ENCODE measurements around the gene ZNF77. TPM values are rescaled to one million over a fixed set of nuclear protein-coding genes. Genes with fewer than 3 reads are reported as not detected.

Gene ZNF77
- total RNA-seq, 1 experiment from 2014 or later = 5.9 TPM

DNA sequence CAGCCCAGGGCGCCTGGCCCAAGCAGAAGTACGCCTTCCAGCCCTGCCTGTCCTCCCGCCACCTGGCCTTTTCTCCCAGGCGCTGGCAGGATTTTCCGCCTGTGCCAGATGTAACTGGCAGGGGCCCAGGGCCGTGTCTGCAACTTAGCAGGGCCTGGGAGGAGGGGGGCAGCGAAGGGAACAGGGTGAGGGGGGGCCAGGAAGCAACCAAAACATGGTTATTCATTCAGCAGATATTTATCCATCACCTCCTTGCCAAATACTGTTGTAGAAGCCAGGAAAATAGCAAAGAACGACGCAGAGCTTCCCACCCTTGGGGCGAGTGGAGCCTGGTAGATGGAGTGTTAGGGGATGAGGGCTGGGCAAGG, 38.2 kb upstream of the ZNF77 start:
- Histone ChIP-seq H4K20me1 (ENCODE audit: insufficient read depth) (no peaks in the 10 kb centered on the region), H3K4me3 (replicated peaks in 1 of 2; ENCODE audit: low read depth in 1 of 2, low read length in 2 of 2) (no peak overlapping the region), H3K79me2 (ENCODE audit: insufficient read depth, low read length) (no peaks in the 10 kb centered on the region), H2AFZ (ENCODE audit: low read depth, low read length, poor library complexity, severe bottlenecking) (no peak overlapping the region), H3K4me1 (ENCODE audit: control insufficient read depth in 1 of 2, insufficient read depth in 2 of 2, low read length in 2 of 2) (peaks cover 7 to 24% of the 10 kb centered on the region in 2 experiments), H3K9ac (ENCODE audit: low read length) (no peak overlapping the region), H3K27ac (ENCODE audit: low read depth, low read length) (no peak overlapping the region), H3K9me3 (ENCODE audit: control insufficient read depth in 1 of 2, insufficient read depth in 1 of 2, low read depth in 1 of 2, low read length in 2 of 2) (no peaks in the 10 kb centered on the region), H3K27me3 (ENCODE audit: insufficient read depth, low read length) (no peaks in the 10 kb centered on the region), H3K4me2 (ENCODE audit: low read length) (no peak overlapping the region), H3K36me3 (ENCODE audit: control insufficient read depth in 1 of 2, insufficient read depth in 2 of 2, low read length in 2 of 2) (no peaks in the 10 kb centered on the region), H3K9me2 (ENCODE audit: insufficient read depth) (no peaks in the 10 kb centered on the region)
- RAD21 ChIA-PET (ENCODE audit: low non-redundant PET in 1 of 2, low total read pairs in 2 of 2, uncharacterized antibody in 2 of 2, unreplicated experiment in 2 of 2) = no interaction called here
- ATAC-seq (no peak), DNase-seq (ENCODE audit: low read depth, low spot score) (no peak)
- TF ChIP-seq, protein P1, sequence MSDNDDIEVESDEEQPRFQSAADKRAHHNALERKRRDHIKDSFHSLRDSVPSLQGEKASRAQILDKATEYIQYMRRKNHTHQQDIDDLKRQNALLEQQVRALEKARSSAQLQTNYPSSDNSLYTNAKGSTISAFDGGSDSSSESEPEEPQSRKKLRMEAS (IDR thresholded peaks at IDR 0.05) = no peak
- TF ChIP-seq ZNF274 (IDR thresholded peaks at IDR 0.05; ENCODE audit: low read depth, low read length) = no peak
- TF ChIP-seq, protein P2, sequence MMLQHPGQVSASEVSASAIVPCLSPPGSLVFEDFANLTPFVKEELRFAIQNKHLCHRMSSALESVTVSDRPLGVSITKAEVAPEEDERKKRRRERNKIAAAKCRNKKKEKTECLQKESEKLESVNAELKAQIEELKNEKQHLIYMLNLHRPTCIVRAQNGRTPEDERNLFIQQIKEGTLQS (IDR thresholded peaks at IDR 0.05) = no peak
- TF ChIP-seq SRF (IDR thresholded peaks at IDR 0.05; ENCODE audit: low read depth) = no peak
- TF ChIP-seq YY1 (IDR thresholded peaks at IDR 0.05; ENCODE audit: extremely low read depth, insufficient replicate concordance, low read depth, low read length) = no peak
- TF ChIP-seq JUND (IDR thresholded peaks at IDR 0.05) = no peak
- no peak for TF ChIP-seq EZH2phosphoT487 (IDR thresholded peaks at IDR 0.05; ENCODE audit: borderline replicate concordance)
- no peak for TF ChIP-seq CEBPB (IDR thresholded peaks at IDR 0.05; ENCODE audit: low read depth)
- intact Hi-C loops (cut with micrococcal nuclease) = no loop called here
- BruUV-seq (replicated peaks) = no TSS peak
- CTCF ChIA-PET = no interaction called here
- POLR2A ChIA-PET = interaction anchor here (1.7 kb wide), 1 partner anchor 23 kb away, joined by 3 read pairs; no protein-coding TSS in a partner anchor

DNA sequence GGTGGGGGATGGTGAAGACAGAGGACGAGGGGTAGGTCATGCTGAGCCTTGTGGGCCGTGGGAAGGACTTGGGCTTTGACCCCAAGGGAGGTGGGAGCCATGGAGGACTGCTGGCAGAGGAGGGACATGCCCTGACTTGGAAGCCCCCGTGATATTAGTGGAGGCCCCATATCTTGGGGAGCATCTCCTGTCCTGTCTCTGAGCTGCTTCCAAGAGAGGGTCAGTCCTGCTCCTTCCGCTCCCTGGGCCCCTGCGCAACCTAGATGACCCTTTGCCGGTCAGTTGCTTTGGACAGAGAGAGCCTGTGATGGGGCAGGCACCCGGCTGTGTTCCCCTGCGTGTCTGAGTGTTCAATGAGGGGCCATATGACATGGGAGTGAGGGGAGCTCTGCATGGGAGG, 37.8 kb upstream of the ZNF77 start:
- POLR2A ChIA-PET = interaction anchor here (1.7 kb wide), 1 partner anchor 23 kb away, joined by 3 read pairs; no protein-coding TSS in a partner anchor
- H4K20me1 ChIP-seq (ENCODE audit: insufficient read depth) = no peaks in the 10 kb centered on the region
- no peak for ATAC-seq
- TF ChIP-seq EGR1 (IDR thresholded peaks at IDR 0.05; ENCODE audit: low read depth) (no peak), TCF7L2 (IDR thresholded peaks at IDR 0.05; ENCODE audit: borderline replicate concordance, extremely low read depth, insufficient read depth, insufficient read length) (no peak), RAD21 (IDR thresholded peaks at IDR 0.05; ENCODE audit: low read depth) (no peak), SIN3A (IDR thresholded peaks at IDR 0.05; ENCODE audit: low read depth) (no peak), JUND (IDR thresholded peaks at IDR 0.05) (no peak), FOSL1 (IDR thresholded peaks at IDR 0.05; ENCODE audit: low read depth) (no peak)
- TF ChIP-seq, protein P3, sequence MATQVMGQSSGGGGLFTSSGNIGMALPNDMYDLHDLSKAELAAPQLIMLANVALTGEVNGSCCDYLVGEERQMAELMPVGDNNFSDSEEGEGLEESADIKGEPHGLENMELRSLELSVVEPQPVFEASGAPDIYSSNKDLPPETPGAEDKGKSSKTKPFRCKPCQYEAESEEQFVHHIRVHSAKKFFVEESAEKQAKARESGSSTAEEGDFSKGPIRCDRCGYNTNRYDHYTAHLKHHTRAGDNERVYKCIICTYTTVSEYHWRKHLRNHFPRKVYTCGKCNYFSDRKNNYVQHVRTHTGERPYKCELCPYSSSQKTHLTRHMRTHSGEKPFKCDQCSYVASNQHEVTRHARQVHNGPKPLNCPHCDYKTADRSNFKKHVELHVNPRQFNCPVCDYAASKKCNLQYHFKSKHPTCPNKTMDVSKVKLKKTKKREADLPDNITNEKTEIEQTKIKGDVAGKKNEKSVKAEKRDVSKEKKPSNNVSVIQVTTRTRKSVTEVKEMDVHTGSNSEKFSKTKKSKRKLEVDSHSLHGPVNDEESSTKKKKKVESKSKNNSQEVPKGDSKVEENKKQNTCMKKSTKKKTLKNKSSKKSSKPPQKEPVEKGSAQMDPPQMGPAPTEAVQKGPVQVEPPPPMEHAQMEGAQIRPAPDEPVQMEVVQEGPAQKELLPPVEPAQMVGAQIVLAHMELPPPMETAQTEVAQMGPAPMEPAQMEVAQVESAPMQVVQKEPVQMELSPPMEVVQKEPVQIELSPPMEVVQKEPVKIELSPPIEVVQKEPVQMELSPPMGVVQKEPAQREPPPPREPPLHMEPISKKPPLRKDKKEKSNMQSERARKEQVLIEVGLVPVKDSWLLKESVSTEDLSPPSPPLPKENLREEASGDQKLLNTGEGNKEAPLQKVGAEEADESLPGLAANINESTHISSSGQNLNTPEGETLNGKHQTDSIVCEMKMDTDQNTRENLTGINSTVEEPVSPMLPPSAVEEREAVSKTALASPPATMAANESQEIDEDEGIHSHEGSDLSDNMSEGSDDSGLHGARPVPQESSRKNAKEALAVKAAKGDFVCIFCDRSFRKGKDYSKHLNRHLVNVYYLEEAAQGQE (IDR thresholded peaks at IDR 0.05; ENCODE audit: low read depth) = no peak
- intact Hi-C loops (cut with micrococcal nuclease) = no loop called here
- no peaks in the 10 kb centered on the region for H3K36me3 ChIP-seq (ENCODE audit: control insufficient read depth in 1 of 2, insufficient read depth in 2 of 2, low read length in 2 of 2)
- RAD21 ChIA-PET (ENCODE audit: low non-redundant PET in 1 of 2, low total read pairs in 2 of 2, uncharacterized antibody in 2 of 2, unreplicated experiment in 2 of 2) = no interaction called here
- H2AFZ ChIP-seq (ENCODE audit: low read depth, low read length, poor library complexity, severe bottlenecking) = no peak overlapping the region
- CTCF ChIA-PET = no interaction called here
- no peaks in the 10 kb centered on the region for H3K27me3 ChIP-seq (ENCODE audit: insufficient read depth, low read length)
- H3K9me3 ChIP-seq (ENCODE audit: control insufficient read depth in 1 of 2, insufficient read depth in 1 of 2, low read depth in 1 of 2, low read length in 2 of 2) = no peaks in the 10 kb centered on the region
- BruUV-seq (replicated peaks) = no TSS peak
- no peak overlapping the region for H3K4me3 ChIP-seq (replicated peaks in 1 of 2; ENCODE audit: low read depth in 1 of 2, low read length in 2 of 2)
- H3K4me2 ChIP-seq (ENCODE audit: low read length) = no peak overlapping the region
- no peaks in the 10 kb centered on the region for H3K9me2 ChIP-seq (ENCODE audit: insufficient read depth)
- no peak overlapping the region for H3K27ac ChIP-seq (ENCODE audit: low read depth, low read length)
- H3K9ac ChIP-seq (ENCODE audit: low read length) = no peak overlapping the region
- H3K4me1 ChIP-seq (ENCODE audit: control insufficient read depth in 1 of 2, insufficient read depth in 2 of 2, low read length in 2 of 2) = peaks cover 9 to 28% of the 10 kb centered on the region in 2 experiments
- no peaks in the 10 kb centered on the region for H3K79me2 ChIP-seq (ENCODE audit: insufficient read depth, low read length)
- no peak for DNase-seq (ENCODE audit: low read depth, low spot score)

Data from HCT116 (cell line).